Measurements from ENCODE around the gene SLC6A3.

Gene SLC6A3

GRCh38 chr5:1445689-1446601 lies 705 bp upstream of the SLC6A3 start:
- no peak for TF ChIP-seq POLR2A (IDR thresholded peaks at IDR 0.05; ENCODE audit: low read depth, low read length)
- DNase-seq (ENCODE audit: insufficient read length, low spot score) (no peak), FAIRE-seq (no peak)

DNA sequence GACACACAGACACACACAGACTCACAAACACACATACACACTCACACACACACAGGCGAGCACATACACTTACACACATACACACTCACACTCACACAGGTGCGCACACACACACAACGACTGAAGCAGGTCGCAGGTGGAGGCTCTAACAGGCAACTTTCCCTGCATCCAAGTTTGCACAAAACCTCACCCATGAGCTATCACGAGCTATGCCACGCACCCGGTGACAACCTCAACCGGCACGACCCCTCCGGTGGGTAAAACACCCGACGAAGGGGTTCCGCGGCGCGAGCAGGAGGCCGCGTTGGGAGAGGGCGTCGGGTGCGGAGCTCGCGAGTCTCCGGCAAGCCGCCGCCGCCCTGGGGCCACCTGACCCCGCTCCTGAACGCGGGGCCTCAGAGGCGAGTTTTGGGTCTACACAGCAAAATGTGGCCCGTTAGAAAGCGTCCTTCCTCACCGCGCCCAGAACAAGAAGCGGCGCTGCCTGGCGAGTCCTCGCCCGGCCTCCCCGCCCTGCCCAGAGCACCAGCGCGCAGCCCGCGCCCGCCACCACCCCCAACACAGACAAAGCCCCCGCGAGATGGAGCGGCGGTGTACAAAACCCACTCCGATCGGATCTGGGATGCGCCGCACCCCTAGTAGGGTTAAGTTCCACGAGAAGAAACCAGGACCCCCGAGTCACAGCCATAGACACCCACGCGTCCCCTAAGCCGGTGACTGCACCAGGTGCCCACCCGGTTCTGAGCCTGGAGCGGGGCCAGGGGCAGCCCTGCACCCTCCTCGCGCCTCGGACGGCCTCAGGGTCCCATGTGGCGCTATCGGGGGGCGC lies 665 bp downstream of the SLC6A3 start:
- no peak for TF ChIP-seq POLR2A (IDR thresholded peaks at IDR 0.05; ENCODE audit: low read depth, low read length)

GRCh38 chr5:1443991-1444360 lies 1.3 kb downstream of the SLC6A3 start:
- FAIRE-seq = no peak
- no peak for TF ChIP-seq POLR2A (IDR thresholded peaks at IDR 0.05; ENCODE audit: low read depth, low read length)
- DNase-seq (ENCODE audit: insufficient read length, low spot score) = no peak

More for the DNA sequence above, 665 bp downstream of the SLC6A3 start:
- FAIRE-seq (no peak), DNase-seq (ENCODE audit: insufficient read length, low spot score) (no peak)

- FAIRE-seq = no peak
- TF ChIP-seq POLR2A (IDR thresholded peaks at IDR 0.05; ENCODE audit: low read depth, low read length) = no peak
- DNase-seq (ENCODE audit: insufficient read length, low spot score) = no peak
Observed at GRCh38 chr5:1443171-1443570, 2.1 kb downstream of the SLC6A3 start.

DNA sequence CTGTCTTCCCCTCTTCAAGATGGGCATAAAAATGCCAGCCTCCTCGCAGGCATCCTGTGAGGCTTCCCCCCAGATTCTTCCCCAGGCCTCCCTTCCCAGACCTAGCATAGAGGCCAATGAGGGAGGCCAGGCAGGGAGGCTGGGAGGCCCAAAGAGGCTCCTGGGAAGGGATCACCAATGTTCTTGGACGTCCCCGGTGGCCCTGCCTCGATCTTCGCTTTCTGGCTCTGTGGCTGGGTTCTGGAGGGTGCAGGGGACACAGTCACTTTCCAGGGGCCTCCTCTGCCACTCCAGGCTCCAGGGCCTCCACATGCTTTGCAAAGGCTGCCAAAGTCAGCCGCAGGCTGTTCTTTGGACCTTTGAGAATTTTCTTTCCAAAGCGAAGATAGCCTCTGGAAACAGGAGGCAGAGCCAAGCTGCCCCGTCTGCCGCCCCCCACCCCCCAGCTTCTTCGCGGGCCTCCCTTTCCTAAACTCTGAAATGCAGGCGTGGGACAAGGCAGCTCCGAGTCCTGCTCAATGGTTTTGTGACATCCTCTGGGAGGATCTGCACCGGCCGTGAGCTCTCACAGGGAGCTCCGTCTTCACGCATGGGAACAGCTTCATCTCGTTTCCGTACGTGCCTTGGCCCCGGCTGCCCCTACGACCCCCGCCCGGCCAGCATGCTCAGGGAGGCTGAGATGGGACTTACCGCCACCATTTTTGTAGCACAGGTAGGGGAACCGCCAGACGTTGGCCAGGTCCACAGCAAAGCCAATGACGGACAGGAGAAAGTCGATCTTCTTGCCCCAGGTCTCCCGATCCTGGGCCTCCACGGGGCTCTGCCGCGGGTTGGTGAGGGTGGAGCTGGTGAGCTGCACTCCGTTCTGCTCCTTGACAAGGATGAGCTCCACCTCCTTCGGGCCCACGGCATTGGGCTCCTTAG lies 2.8 kb downstream of the SLC6A3 start:
- TF ChIP-seq POLR2A (IDR thresholded peaks at IDR 0.05; ENCODE audit: low read depth, low read length) = no peak
- DNase-seq (ENCODE audit: insufficient read length, low spot score) = no peak
- FAIRE-seq = no peak

DNA sequence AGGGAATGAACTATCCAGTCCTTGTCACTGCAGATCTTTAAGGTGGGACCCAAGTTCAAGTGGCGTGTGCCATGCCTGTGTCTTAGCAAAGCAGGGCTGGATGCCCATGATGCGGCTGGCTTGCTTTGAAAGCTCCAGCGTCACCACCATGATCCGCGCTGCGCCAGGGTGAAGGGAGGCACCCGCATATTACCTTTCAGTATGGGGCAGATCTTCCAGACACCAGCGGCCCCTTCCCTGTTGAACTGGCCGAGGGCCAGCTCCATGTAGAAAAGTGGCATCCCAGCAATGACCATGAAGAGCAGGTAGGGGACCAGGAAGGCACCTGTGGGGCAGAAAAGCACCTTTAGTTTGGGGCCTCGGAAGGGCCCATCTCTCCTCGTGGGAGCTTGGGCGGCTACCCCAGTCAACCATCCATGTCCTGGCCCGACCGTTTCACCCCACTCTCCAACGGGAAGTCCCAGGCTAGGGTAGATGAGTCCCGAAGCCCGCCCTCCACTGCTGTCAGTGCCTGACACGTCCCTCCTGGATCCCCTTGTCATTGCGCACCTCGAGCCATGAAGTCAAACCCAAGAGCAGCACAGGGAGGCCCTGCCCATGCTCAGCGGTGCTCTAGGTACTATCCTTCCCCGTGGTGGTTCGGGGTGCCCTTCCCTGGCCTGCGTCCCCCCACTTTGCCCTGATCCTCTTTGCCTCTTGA lies 3.9 kb downstream of the SLC6A3 start:
- DNase-seq (ENCODE audit: insufficient read length, low spot score) = no peak
- no peak for FAIRE-seq
- TF ChIP-seq POLR2A (IDR thresholded peaks at IDR 0.05; ENCODE audit: low read depth, low read length) = no peak

GRCh38 chr5:1440098-1440493 lies 5.1 kb downstream of the SLC6A3 start:
- no peak for FAIRE-seq
- TF ChIP-seq POLR2A (IDR thresholded peaks at IDR 0.05; ENCODE audit: low read depth, low read length) = no peak
- DNase-seq (ENCODE audit: insufficient read length, low spot score) = no peak

GRCh38 chr5:1439388-1440097 lies 5.7 kb downstream of the SLC6A3 start:
- FAIRE-seq (no peak), DNase-seq (ENCODE audit: insufficient read length, low spot score) (no peak)
- TF ChIP-seq POLR2A (IDR thresholded peaks at IDR 0.05; ENCODE audit: low read depth, low read length) = no peak

DNA sequence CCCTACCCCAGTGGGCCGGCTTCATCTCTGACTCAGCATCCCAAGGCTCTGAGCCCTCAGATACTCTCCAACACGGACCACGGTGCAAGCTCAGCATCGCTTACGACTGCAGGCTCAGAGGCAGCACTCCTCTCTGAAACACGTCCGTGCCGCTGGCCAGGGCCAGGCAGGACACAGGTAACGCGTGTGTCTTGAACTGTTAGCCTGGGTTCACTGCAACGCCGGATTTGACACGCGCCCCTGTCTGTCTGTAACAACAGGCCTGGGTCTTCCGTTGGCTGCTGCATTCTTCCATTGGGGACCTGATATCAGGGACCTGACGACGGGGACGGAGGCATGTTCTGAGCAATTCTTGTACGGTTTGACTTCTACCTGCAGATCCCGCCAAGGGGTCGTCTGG lies 6.4 kb downstream of the SLC6A3 start:
- no peak for FAIRE-seq
- no peak for DNase-seq (ENCODE audit: insufficient read length, low spot score)
- TF ChIP-seq POLR2A (IDR thresholded peaks at IDR 0.05; ENCODE audit: low read depth, low read length) = no peak

DNA sequence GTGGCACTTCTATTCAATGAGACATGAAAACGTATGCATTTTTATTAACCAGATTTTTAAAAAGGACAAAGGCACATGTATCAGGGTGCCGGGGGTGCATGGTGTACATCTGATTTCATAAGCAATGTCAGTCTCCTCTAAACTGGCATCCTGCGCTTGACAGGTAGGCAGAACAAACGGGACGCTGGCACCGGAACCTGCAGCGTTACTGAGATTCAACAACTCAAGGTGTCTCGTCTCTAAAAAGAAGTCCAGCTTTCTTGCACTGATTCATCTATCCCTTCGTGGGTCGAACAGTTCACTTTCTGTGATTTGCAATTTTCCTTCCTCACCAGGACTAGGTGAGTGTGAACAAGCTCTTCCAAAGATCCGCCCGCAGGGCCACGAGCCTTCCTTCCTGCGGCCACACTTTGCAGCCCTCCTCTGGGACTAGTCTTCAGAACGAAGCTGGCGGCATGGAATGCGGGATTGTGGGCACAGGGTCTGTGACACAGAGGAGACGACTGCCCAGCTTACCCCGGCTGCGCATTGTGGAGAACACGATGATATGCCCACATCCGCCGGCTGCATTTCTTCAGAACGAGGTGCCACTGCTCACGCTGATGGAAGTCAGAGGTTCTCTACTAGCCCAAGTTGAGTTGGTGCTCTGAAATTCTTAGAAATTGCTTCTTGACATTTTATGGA lies 7.2 kb downstream of the SLC6A3 start:
- TF ChIP-seq POLR2A (IDR thresholded peaks at IDR 0.05; ENCODE audit: low read depth, low read length) = no peak
- no peak for FAIRE-seq

GRCh38 chr5:1437226-1437829 lies 7.9 kb downstream of the SLC6A3 start:
- TF ChIP-seq POLR2A (IDR thresholded peaks at IDR 0.05; ENCODE audit: low read depth, low read length) = no peak
- no peak for FAIRE-seq
- peak; percentile 97 for DNase-seq (ENCODE audit: insufficient read length, low spot score)

More for the DNA sequence above, 7.2 kb downstream of the SLC6A3 start:
- no peak for DNase-seq (ENCODE audit: insufficient read length, low spot score)

GRCh38 chr5:1436681-1437080 lies 8.6 kb downstream of the SLC6A3 start:
- DNase-seq (ENCODE audit: insufficient read length, low spot score) (no peak), FAIRE-seq (no peak)
- no peak for TF ChIP-seq POLR2A (IDR thresholded peaks at IDR 0.05; ENCODE audit: low read depth, low read length)
